GM18526 (cell line): ENCODE results near the gene PCDH12.

Experiments used
- POLR2A ChIP-seq: IDR thresholded peaks from 3 replicates; pipeline ENCODE4 v1.6.1; 2011; ENCODE audit not compliant: insufficient read length; ENCODE audit errors: extremely low read depth

Gene PCDH12

DNA sequence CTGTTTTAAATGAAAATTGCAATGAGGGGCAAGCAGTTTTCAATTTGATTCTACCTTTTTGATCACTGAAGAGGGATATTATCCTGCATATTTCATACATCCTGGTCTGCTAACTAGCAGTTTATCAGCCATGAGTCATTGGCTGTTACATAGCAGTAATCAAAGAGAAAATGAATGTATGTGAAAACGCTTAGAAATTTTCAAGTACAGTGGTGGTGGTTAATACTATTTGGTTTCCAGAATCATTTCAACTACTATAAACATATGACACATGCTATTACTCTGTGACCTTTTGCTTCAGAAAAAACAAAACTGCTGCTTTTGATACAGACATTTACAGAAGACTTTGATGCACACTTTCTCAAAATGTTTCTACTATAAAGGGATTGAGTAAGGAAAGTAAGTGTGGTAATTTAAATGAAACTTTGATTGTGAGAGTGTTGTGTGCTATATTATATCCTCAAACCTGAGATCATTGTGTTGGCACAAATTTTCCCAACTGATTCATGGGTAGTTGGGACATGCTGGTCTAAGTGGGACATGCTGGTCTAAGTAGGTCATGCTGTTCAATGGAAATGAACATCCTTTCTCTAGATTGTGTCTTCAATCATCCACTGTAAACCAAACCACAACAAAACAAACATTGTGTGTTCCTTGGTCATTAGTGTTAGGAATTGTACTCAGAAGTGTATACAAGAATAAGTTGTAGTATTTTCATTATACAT, 16.0 kb upstream of the PCDH12 start:
- TF ChIP-seq POLR2A: no peak

DNA sequence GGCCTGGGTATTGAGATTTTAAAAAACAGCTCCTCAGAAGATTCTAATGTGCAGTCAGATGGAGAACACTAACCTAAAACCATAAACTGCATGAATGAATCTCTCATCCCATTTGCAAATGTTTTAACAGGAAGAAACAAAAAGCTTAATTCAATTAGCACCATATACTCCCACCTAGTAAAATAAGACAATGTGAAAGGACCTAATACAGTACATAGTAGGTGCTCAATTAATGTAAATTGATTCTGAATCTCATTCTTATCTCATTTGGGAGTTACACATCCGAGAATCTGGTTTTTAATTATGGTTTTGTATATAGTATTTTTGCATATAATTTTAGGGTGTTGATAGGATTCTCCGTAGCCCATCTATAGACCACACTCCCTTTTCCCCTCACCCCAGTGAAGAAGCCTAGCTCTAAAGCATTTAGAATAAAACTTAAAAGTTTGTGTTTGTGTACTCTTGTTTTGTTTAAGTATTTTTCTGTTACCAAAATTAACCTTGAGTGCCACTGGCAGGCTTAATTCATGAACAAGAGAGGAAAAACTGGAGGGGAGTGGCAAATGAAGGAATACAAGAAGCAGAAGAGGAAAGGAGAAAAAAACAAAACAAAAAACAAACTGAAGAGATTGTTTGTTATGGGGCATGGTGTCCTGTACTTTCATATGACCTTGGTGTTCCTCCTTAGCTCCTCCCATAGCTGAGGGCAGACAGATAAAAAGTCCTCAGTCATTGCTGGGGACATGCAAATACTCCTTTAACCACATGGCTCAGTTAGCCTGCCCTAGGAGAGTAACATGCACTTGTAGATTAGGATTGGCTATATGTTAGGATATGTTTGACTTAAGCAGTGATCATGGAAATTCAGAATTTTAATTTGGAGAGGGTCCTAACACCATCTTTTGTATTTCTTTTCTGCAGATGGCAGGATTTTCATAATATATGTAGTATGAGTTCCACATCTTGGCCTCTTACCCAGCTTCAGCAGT, 12.1 kb upstream of the PCDH12 start:
- TF ChIP-seq POLR2A: no peak

DNA sequence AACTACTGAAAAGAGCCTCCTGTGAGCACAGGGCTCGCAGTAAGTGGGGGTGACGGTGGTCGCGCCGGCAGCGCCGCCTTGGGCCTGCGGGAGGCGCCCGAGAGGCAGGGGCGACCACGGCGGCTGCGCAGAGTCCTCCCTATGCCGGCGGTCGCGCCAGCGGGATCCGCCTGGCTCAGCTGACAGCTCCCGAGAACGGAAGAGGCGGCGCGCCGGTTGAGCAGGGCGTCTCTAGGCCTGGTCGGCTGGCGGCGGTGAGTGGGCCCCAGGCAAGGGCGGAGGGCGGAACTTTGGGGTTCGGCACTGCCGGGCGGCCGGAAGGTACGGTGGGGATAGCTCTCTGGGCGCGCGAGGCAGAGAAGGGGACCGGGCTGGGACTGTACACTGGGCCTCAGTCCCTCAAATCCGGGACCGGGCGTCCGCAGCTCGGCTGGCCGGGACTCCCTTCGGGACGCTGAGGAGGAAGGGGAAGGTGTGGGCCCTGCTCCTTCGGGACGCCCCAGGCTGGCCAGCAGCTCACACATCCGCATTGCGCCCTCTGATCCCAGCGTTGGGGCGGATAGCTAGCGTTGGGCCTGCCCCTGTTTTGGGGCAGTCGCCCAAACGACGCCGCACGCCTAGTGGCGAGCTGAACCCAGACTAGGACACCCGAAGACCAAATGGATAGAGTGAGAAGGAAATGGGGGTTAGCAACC, 11.1 kb upstream of the PCDH12 start, which contains the start of gene RNF14:
RNF14 (plus strand) TSS at position 192 of the 695 bp plus-strand sequence. CDS start 4,484 bp downstream, outside the sequence.
- TF ChIP-seq POLR2A: peak; percentile 77

DNA sequence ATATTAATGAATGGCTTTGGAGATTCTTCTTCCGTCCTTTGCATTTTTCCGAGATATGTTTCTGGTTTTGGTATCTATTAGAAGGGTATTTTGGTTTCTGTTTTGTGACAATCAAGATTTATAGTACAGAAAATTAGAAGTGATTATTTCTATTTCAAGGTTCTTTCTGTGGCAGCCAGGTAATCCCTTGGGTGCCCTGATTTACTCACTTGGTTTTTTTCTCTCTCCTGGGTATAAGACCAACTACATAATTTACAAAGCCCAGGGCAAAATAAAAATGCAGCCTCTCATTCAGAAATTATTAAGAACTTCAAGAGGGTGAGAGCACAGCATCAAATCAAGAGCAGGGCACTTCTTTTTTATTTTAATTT, 8.9 kb upstream of the PCDH12 start:
- TF ChIP-seq POLR2A: no peak

DNA sequence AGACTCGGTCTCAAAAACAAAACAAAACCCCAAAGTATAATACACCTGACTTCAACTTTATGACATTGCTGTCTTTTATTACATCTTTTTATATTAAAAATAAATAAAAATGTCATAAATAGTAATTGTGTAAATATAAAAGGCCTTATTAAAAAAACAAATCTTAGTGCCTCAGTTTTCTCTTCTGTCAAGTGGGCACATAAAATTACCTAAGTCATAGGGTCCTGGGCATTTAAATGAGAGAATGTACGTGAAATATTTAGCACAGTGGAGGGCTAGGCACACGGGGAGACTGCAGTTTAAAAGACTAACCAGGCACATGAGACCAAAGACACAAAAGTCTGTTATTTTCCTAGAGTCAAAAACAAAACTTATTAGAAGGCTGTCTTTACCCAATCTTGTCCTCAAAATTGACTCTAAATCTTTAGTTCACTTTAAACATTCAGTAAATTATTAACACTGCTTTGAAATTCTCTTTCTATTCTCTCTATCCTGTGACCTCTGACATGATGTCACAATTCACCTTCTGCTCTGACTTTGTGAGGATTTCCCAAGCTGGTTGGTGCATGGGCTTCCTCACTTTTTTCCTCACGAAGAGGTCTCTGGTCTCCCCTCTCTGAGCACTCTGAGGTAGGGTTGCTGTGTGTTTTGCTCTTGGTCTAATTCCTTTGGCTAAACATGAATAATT, 8.4 kb upstream of the PCDH12 start:
- TF ChIP-seq POLR2A: no peak

DNA sequence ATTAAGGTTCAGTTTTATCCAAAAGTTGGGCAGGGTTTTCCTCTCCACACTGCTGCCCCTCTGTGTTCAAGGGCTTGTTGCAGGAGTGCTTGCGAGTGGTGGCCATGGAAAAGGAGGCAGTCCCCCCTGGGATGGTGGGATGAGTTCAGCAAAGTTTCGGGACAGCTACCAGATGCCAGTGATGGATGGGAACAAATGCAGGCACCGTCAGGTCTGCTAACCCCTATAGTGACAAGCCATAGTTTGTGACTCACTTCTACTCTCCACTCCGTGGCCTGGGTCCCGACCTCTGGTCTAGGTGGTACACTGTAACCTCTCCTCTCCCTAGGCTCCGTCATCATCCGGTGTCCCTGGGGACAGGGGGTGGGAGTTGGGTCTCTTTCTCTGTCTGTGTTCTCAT, 7.1 kb upstream of the PCDH12 start:
- TF ChIP-seq POLR2A: no peak

DNA sequence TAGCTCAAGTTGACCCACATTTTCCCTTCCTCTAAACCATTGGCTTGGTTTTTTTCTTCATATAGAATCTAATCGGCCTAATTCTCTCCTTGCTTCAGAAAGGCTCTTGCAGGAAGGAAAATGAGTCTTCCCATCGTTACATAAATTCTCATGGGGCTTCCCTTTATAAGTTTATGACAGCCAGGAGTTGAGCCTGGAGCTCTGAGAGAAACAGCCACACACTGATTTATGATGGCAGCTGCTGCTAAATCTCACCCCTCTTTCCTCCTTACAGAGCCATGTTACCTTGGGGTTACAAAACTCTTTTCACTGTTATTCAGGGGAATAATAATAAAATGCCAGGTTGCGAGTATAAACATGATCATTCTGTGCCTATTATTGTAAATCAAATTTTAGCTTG, 5.7 kb upstream of the PCDH12 start:
- TF ChIP-seq POLR2A: no peak

DNA sequence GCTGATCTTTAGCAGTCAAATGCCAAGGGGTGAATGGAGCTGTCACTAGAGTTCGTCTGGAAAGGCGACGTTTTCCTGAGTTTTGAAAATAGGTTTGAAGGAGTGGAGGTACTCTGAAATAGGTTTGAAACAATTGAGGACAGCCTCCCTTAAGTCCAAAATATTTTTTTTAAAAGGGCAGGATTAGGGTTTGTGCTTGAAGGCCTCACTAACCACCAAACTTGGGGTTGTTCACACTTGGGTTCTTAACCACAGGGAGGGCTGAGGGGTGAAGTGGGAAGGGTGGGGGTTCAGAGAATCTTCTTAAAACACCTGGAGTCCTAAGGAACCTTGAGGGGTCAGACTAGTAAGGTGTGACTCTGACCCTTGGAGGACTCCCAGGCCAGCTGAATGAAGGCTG, 3.5 kb upstream of the PCDH12 start:
- no peak for TF ChIP-seq POLR2A

DNA sequence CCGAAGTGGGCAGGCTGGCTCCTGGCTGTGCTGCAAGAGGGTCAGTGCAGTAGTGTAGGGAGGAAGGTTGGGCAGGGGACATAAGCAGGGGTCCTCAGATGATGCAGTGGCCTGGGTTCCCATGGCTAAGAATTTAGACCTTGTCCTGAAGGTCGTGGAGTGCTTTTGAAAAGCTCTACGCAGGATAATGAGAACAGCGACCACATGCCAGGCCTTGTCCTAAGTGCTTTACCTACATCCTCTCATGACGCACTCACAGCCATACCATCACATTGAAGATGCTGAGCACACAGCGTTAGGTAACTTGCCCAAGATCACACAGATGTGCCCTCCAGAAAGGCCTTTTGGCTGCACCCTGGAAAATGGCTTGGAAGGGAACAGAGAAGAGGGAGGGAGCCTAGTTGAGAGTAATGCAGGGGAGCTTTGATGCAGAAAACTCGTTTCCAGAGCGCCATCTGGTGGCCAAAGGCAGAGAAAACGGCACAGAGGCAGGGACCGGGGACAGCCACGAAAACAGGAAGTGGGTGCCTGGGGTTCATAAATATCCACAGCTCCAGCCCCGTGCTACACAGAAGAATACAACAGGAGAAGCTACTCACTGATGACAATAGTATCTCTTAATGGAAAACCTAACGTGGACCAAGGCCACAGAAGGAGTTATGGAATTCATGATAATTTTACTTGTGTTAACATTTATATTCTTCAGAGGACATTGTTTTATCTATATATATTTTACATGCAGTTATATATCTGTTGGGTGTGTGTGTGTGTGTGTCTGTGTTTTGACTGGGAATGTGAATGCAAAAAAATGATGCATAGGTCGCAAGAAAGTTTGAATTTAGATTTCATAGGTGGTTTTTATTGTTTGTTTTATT, 2.7 kb upstream of the PCDH12 start:
- no peak for TF ChIP-seq POLR2A

DNA sequence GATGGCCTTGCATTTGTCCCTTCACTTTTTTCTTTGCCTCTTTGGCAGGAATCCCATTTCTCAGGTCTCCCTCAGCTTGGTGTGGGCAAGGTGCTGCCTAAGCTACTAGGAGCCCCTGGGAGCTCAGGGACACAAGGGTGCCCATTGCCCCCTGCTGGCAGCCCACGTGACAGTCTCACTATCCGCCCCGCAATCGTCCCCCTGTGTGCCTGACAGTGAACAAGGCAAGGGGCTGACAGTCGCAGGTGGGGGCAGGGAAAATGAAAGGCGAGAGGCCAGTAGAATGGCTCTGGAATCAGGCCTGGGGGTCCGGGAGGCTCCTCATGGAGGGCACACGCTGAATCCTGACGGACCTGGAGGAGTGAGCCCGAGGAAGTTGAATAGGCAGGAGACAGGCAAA, 2.0 kb upstream of the PCDH12 start:
- no peak for TF ChIP-seq POLR2A

DNA sequence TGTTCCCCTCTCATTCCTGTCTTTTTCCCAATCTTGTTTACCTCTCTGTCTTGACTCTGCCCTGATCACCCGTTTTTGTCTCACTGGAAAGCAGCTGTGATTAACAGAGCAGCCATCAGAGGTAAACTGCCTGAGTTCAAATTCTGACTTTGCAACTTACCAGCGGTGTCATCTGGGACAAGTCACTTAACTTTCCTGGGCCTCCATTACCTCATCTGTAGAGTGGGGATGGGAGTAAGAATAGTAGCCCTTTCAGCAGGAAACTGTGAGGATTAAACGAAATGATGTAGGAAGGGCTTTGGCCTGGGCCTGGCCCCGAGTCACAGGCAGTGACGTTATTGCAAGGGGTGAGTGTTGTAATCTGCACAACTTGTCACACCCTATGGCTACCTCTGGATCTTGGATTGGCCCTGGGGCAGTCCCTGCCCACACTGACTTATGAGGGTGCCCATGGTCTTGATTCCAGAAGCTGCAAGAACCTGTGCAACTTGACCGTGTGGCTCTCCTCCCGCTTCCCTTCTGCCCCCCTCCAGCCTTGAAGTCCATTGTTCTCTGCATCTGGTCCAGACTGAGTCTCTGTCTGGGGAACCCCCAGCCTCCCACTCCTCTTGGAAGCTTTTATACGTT, 657 bp upstream of the PCDH12 start:
- no peak for TF ChIP-seq POLR2A

DNA sequence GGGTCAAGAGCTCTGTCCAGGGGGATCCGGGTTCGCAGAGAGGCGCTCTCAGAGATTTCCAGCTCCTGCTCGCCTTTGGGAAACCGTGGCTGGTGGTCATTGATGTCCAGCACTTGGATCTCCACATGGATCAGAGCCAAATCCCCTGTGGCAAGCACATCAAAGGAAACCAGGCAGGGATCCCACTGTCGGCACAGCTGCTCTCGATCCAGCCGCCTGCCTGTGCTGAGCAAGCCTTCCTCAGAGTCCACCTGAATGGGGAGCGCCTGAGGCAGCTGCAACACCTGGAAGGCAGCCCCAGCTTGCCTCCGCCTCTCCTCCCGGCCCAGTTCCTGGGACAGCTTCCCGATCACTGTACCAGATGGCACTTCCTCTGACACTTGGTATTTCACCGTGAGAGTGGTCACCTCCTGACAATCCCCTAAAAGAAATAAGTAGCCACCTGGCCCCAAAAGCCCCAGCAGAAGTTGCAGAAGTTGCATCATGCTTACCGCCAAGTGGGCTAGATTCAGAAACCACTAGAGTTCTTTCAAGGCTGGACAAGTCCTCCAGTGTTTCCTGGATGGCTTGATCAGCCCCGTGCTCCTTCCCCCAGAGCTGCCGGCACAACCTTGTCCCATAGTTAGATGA, 520 bp downstream of the PCDH12 start:
- TF ChIP-seq POLR2A: no peak

DNA sequence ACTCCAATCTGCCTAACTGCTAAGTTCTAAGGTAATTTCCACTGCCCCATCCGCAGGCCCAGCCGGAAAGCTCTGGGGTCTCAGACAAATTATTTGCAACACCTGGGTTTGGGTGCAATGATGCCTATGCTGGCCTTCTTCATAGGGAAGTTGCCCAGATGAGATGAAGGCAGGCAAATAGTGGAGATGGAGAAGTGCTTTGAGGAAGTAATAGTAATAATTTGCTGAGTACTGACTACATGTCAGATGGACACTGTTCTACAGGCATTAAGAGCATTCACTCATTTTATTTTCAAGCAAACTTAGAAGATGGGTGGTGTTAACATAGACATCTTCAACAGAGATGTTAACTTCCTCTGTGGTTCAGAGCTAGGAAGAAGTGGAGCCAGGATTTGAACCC, 3.8 kb downstream of the PCDH12 start:
- no peak for TF ChIP-seq POLR2A

DNA sequence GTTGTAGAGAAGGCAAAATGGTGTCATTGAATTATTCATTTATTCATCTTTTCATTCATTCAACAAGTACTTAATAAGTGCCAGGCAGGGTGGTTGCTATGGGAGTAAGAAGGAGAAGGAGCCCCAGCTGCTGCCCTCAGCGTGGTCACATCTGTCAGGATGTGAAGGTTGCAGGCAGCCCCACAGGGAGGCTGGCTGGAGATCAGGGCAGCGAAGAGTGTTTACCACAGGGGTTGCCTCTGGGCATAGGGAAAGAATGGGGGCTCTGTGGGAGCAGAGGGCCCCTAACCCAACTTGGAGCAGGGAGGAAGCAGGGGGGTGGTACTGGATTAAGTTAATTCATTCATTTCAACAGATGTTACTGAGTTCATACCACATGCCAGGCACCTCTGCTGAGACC, 6.0 kb downstream of the PCDH12 start:
- TF ChIP-seq POLR2A: no peak

DNA sequence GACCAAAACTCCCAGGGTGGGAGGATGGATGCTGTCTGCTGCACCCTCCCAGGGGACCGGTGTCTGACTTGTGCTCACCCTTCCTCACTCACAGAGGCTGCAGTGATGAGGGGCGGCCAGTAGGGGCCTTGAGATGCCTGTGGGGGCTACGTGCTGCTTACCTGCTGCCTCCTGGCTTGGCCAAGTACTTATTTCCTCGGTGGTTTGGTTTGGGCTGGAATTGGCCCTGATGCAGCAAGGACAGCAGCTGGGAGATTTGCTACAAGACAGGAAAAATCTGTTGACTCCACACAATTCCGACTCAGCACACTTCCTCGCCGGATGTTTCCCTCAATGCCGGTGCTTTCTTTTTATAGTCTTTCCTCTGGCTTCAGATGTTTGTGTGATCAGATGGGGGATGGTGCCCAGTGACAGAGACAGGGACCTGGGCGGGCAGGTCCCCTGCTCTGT, 6.6 kb downstream of the PCDH12 start:
- no peak for TF ChIP-seq POLR2A
